Measurements from ENCODE around the gene ARID4B. TPM values are rescaled to one million over a fixed set of nuclear protein-coding genes. Genes with fewer than 3 reads are reported as not detected.
"Not testable (repeated sequence)": the region's sequence is repeated elsewhere in the genome, so short reads cannot be mapped to it uniquely, and the experiment has no call there.

The ARID4B gene
- total RNA-seq, 3 donors from 2014 or later, result 25.9 to 40.5 (median 37.3) TPM

- no peaks in the 10 kb centered on the region for H3K4me1 ChIP-seq (ENCODE audit: low read depth)
- H3K9me3 ChIP-seq, result no peaks in the 10 kb centered on the region
- DNase-seq (no peak), ATAC-seq (no peak)
- no peak overlapping the region for H3K4me3 ChIP-seq
- H3K36me3 ChIP-seq (ENCODE audit: low read depth), result peaks cover 7% of the 10 kb centered on the region
- intact Hi-C loops (cut with DNase I, micrococcal nuclease), result no loop called here
- TF ChIP-seq CTCF (IDR thresholded peaks at IDR 0.05), result no peak
Observed at GRCh38 chr1:235221653-235222375, 106.2 kb downstream of the ARID4B start.

GRCh38 chr1:235215453-235215852, 112.5 kb downstream of the ARID4B start:
- no peak for ATAC-seq
- Histone ChIP-seq H3K4me3 (no peak overlapping the region), H3K9me3 (no peaks in the 10 kb centered on the region), H3K36me3 (ENCODE audit: low read depth) (no peaks in the 10 kb centered on the region), H3K4me1 (ENCODE audit: low read depth) (no peaks in the 10 kb centered on the region)
- DNase-seq, result no peak
- intact Hi-C loops (cut with DNase I, micrococcal nuclease), result no loop called here
- no peak for TF ChIP-seq CTCF (IDR thresholded peaks at IDR 0.05)

GRCh38 chr1:235214962-235215361, 113.0 kb downstream of the ARID4B start:
- H3K36me3 ChIP-seq (ENCODE audit: low read depth); H3K4me3 ChIP-seq; ATAC-seq; DNase-seq; intact Hi-C loops (cut with DNase I, micrococcal nuclease); H3K4me1 ChIP-seq (ENCODE audit: low read depth); H3K9me3 ChIP-seq: not testable (repeated sequence)

- ATAC-seq (no peak), DNase-seq (no peak)
- TF ChIP-seq CTCF (IDR thresholded peaks at IDR 0.05), result no peak
- no peaks in the 10 kb centered on the region for H3K36me3 ChIP-seq (ENCODE audit: low read depth)
- no peaks in the 10 kb centered on the region for H3K9me3 ChIP-seq
- H3K4me3 ChIP-seq, result no peak overlapping the region
- no peaks in the 10 kb centered on the region for H3K4me1 ChIP-seq (ENCODE audit: low read depth)
- intact Hi-C loops (cut with DNase I, micrococcal nuclease), result no loop called here
Observed at GRCh38 chr1:235213752-235214151, 114.2 kb downstream of the ARID4B start.

- Histone ChIP-seq H3K4me3 (no peak overlapping the region), H3K4me1 (ENCODE audit: low read depth) (no peaks in the 10 kb centered on the region), H3K9me3 (no peaks in the 10 kb centered on the region), H3K36me3 (ENCODE audit: low read depth) (no peaks in the 10 kb centered on the region)
- DNase-seq (no peak), ATAC-seq (no peak)
- no peak for TF ChIP-seq CTCF (IDR thresholded peaks at IDR 0.05)
- intact Hi-C loops (cut with DNase I, micrococcal nuclease), result no loop called here
Observed at GRCh38 chr1:235211517-235211916, 116.5 kb downstream of the ARID4B start.

GRCh38 chr1:235207209-235207565, 120.8 kb downstream of the ARID4B start:
- Histone ChIP-seq H3K4me3 (no peak overlapping the region), H3K9me3 (no peaks in the 10 kb centered on the region), H3K36me3 (ENCODE audit: low read depth) (no peaks in the 10 kb centered on the region), H3K4me1 (ENCODE audit: low read depth) (no peaks in the 10 kb centered on the region)
- intact Hi-C loops (cut with DNase I, micrococcal nuclease), result no loop called here
- TF ChIP-seq CTCF (IDR thresholded peaks at IDR 0.05), result no peak
- no peak for ATAC-seq
- DNase-seq, result no peak

All from mucosa of descending colon (tissue), 3 donors.